Liver (tissue), 3 donors: ENCODE measurements around the gene MTMR10.

Experiments
- CTCF ChIP-seq: fragments of 150-350 bp; IDR thresholded peaks from 2 replicates; pipeline ENCODE4 v1.5.1; 2017; ENCODE audit warnings: improper control_type of control experiment, low read depth, low read length; ENCODE audit not compliant: missing input control
- GABPA ChIP-seq, 2 donors: IDR thresholded peaks in 1 of 2; conservative IDR thresholded peaks in 1 of 2; 2 replicates each; pipeline ENCODE4 v1.6.1; 2016; ENCODE audit warnings: antibody characterized with exemption in 2 of 2, mild to moderate bottlenecking in 1 of 2, moderate library complexity in 1 of 2
- HNF4G ChIP-seq: IDR thresholded peaks from 2 replicates; pipeline ENCODE4 v1.6.1; 2016; ENCODE audit warnings: antibody characterized with exemption
- JUND ChIP-seq, 2 donors: IDR thresholded peaks; 2 replicates each; pipeline ENCODE4 v1.6.1; 2016; ENCODE audit warnings: antibody characterized with exemption in 2 of 2
- MAX ChIP-seq: IDR thresholded peaks from 2 replicates; pipeline ENCODE4 v1.6.1; 2016; ENCODE audit warnings: antibody characterized with exemption
- RAD21 ChIP-seq, 2 donors: IDR thresholded peaks; 2 replicates each; pipeline ENCODE4 v1.6.1; 2016; ENCODE audit warnings: antibody characterized with exemption in 2 of 2, mild to moderate bottlenecking in 2 of 2
- SP1 ChIP-seq: IDR thresholded peaks from 2 replicates; pipeline ENCODE4 v1.6.1; 2018; ENCODE audit warnings: antibody characterized with exemption, mild to moderate bottlenecking
- TAF1 ChIP-seq: conservative IDR thresholded peaks from 2 replicates; pipeline ENCODE4 v1.6.1; 2016; ENCODE audit warnings: antibody characterized with exemption, mild to moderate bottlenecking
- YY1 ChIP-seq: IDR thresholded peaks from 2 replicates; pipeline ENCODE4 v1.6.1; 2016; ENCODE audit warnings: antibody characterized with exemption, mild to moderate bottlenecking
- TF ChIP-seq, protein P1 (sequence below): IDR thresholded peaks from 2 replicates; pipeline ENCODE4 v1.6.1; 2016; ENCODE audit warnings: antibody characterized with exemption
- donor health status: healthy.
- donor health status: healthy.

DNA sequence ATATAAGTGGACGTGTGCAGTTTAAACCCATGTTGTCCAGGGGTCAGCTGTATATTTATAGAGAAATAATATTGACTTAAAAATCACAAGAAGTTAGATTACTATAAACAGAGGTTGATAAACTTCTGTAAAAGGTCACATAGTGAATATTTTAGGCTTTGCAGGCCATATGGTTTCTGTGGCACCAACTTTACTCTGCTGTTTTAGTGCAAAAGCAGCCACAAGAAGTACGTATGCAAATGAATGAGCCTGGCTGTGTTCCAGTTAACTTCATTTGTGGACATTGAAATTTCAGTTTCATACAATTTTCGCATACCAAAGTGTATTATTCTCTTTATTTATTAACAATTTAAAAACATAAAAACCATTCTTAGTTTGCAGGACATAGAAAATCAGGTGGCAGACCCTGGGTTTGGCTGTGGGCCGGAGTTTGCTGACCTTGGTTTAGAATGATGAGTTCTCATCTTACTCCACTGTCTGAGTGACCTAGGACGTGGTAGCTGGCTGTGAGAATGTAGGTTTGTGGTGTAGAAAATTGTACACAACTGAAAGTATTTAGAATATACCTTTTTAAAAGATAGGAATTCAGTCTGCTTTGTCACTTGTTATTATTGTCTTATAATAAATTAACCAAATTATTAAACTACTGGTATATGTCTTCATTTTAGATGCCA is 71.4 kb downstream of the MTMR10 start:
- no peak for TF ChIP-seq JUND (IDR thresholded peaks at IDR 0.05)
- no peak for TF ChIP-seq MAX
- no peak for TF ChIP-seq CTCF
- TF ChIP-seq SP1: no peak
- no peak for TF ChIP-seq YY1
- TF ChIP-seq TAF1: no peak
- no peak for TF ChIP-seq GABPA (IDR thresholded peaks at IDR 0.05 in 1 of 2, conservative IDR thresholded peaks at IDR 0.05 in 1 of 2)
- no peak for TF ChIP-seq HNF4G
- TF ChIP-seq RAD21 (IDR thresholded peaks at IDR 0.05): no peak
- TF ChIP-seq, protein P1, sequence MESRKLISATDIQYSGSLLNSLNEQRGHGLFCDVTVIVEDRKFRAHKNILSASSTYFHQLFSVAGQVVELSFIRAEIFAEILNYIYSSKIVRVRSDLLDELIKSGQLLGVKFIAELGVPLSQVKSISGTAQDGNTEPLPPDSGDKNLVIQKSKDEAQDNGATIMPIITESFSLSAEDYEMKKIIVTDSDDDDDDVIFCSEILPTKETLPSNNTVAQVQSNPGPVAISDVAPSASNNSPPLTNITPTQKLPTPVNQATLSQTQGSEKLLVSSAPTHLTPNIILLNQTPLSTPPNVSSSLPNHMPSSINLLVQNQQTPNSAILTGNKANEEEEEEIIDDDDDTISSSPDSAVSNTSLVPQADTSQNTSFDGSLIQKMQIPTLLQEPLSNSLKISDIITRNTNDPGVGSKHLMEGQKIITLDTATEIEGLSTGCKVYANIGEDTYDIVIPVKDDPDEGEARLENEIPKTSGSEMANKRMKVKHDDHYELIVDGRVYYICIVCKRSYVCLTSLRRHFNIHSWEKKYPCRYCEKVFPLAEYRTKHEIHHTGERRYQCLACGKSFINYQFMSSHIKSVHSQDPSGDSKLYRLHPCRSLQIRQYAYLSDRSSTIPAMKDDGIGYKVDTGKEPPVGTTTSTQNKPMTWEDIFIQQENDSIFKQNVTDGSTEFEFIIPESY: no peak
